ENCODE measurements around the gene ADGRV1.

GRCh38 chr5:91000743-91001142, 442.1 kb downstream of the ADGRV1 start:
- TF ChIP-seq EP300 (IDR thresholded peaks at IDR 0.05) = no peak
- no peak for TF ChIP-seq CTCF (IDR thresholded peaks at IDR 0.05)
- TF ChIP-seq POLR2A (IDR thresholded peaks at IDR 0.05) = no peak
